Fibroblast of lung (primary cell): ENCODE results near the gene UBL4A.

Source experiments
- CTCF ChIP-seq, 2 donors: IDR thresholded peaks in 1 of 2; conservative IDR thresholded peaks in 1 of 2; 1 replicate in 1 of 2; 2 replicates in 1 of 2; pipeline ENCODE4 v1.5.1; 2011 to 2012; ENCODE audit warnings: low read length in 2 of 2, control low read depth in 1 of 2, inconsistent platforms in 1 of 2, low read depth in 1 of 2, mild to moderate bottlenecking in 1 of 2
- EZH2 ChIP-seq: IDR thresholded peaks from 2 replicates; pipeline ENCODE4 v1.5.1; 2012; ENCODE audit warnings: low read length, control low read depth, mild to moderate bottlenecking; ENCODE audit errors: missing control alignments

GRCh38 chrX:154507673-154508383 is 21.4 kb upstream of the UBL4A start:
- TF ChIP-seq CTCF (conservative IDR thresholded peaks at IDR 0.05 in 1 of 2, IDR thresholded peaks at IDR 0.05 in 1 of 2; ENCODE audit: low read depth in 1 of 2, low read length in 2 of 2) (no peak), EZH2 (no peak)
